ENCODE results near the gene SLC12A7. TPM values are rescaled to one million over a fixed set of nuclear protein-coding genes. Genes with fewer than 3 reads are reported as not detected.

Gene SLC12A7
- total RNA-seq, 2 donors from 2014 or later = 58.9 to 61.6 TPM

DNA sequence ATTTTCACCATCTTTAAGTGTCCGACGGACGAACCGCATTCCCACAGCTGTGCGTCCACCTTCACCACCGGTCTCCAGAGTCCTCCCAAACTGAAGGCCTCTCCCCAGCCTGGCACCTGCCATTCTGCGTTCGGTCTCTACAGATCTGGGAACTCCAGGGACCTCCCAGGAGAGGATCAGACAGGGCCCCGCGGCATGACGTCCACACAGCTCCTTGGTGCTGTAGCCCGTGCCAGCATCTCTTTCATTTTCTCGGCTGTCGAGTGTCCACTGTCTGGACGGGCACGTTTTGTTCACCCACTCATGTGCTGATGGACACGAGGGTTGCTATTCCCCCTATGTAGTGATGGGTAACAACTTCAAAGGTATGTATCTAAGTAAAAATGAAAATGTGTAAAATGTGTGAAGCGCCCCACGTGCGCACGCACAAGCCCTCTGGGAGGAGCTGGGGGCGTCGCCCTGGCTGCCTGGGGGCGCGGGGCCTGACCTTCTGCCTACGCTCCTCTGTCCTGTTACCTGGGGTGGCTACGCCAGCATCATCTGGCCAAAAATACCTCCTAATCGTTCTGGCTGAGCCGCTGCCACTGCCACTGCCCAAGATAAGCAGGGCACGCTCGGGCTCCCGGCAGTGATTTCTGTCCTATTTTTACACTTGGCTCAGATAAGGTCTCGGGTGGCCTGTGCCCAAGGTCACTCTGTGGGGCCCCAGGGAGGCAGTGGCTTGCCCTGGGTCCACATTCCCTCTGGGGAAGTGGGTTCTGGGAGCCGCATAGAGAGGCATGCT, 10.8 kb upstream of the SLC12A7 start:
- Histone ChIP-seq H3K27ac (ENCODE audit: low read depth, low read length) (no peak overlapping the region), H3K36me3 (ENCODE audit: control insufficient read depth, insufficient read depth, low read length) (no peaks in the 10 kb centered on the region), H3K4me3 (ENCODE audit: low read length) (no peak overlapping the region), H3K9ac (ENCODE audit: extremely low read depth, low read length, poor library complexity, severe bottlenecking) (no peak overlapping the region), H3K27me3 (ENCODE audit: control insufficient read depth, insufficient read depth, low read length, poor library complexity, severe bottlenecking) (no peaks in the 10 kb centered on the region), H3K9me3 (ENCODE audit: control insufficient read depth, low read length) (no peaks in the 10 kb centered on the region), H3K4me1 (ENCODE audit: control insufficient read depth, insufficient read depth, low read length) (peaks cover 2% of the 10 kb centered on the region)
- no peak for DNase-seq
- H3K27me3 Mint-ChIP-seq (ENCODE audit: insufficient read depth) = peaks cover 2% of the 10 kb centered on the region
- peaks cover 8% of the 10 kb centered on the region for H3K4me1 Mint-ChIP-seq
- H3K36me3 Mint-ChIP-seq (ENCODE audit: low read depth) = no peaks in the 10 kb centered on the region
- no peak overlapping the region for H3K4me3 Mint-ChIP-seq
- WGBS, 2 experiments (ENCODE audit: insufficient coverage in 1 of 2, insufficient read length in 1 of 2) = 93 to 97% methylated on average over 24 to 34 of the region's 34 CpGs
- no peak overlapping the region for H3K27ac Mint-ChIP-seq
- H3K9me3 Mint-ChIP-seq = peaks cover 12% of the 10 kb centered on the region
- TF ChIP-seq, protein P1, sequence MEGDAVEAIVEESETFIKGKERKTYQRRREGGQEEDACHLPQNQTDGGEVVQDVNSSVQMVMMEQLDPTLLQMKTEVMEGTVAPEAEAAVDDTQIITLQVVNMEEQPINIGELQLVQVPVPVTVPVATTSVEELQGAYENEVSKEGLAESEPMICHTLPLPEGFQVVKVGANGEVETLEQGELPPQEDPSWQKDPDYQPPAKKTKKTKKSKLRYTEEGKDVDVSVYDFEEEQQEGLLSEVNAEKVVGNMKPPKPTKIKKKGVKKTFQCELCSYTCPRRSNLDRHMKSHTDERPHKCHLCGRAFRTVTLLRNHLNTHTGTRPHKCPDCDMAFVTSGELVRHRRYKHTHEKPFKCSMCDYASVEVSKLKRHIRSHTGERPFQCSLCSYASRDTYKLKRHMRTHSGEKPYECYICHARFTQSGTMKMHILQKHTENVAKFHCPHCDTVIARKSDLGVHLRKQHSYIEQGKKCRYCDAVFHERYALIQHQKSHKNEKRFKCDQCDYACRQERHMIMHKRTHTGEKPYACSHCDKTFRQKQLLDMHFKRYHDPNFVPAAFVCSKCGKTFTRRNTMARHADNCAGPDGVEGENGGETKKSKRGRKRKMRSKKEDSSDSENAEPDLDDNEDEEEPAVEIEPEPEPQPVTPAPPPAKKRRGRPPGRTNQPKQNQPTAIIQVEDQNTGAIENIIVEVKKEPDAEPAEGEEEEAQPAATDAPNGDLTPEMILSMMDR (conservative IDR thresholded peaks at IDR 0.05) = no peak

DNA sequence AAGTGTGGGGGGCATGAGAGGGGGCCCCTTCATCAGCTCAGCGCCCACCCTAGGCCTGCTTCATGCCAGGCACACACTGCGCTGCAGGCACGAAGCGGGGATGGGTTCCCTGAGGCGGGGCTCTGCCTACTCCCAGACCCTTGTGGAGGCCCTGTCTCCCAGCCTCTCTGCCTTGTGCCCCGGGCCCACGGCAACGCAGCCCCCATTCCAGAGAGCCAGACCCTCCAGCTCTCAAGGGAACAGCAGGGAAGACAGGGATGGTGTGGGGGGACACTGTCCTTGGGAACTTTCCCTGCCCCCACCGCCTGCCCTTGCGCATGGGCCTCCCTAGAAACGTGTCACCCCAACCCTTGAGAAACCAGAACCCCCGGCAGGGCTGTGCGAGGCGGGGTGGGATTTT, 10.0 kb upstream of the SLC12A7 start:
- Histone ChIP-seq H3K27ac (ENCODE audit: low read depth, low read length) (no peak overlapping the region), H3K9ac (ENCODE audit: extremely low read depth, low read length, poor library complexity, severe bottlenecking) (no peak overlapping the region), H3K4me1 (ENCODE audit: control insufficient read depth, insufficient read depth, low read length) (no peaks in the 10 kb centered on the region), H3K4me3 (ENCODE audit: low read length) (no peak overlapping the region), H3K36me3 (ENCODE audit: control insufficient read depth, insufficient read depth, low read length) (no peaks in the 10 kb centered on the region), H3K9me3 (ENCODE audit: control insufficient read depth, low read length) (no peaks in the 10 kb centered on the region), H3K27me3 (ENCODE audit: control insufficient read depth, insufficient read depth, low read length, poor library complexity, severe bottlenecking) (no peaks in the 10 kb centered on the region)
- WGBS, 2 experiments (ENCODE audit: insufficient coverage in 1 of 2, insufficient read length in 1 of 2) = 92 to 95% methylated on average over 6 to 14 of the region's 14 CpGs
- no peak for DNase-seq
- Mint-ChIP-seq H3K36me3 (ENCODE audit: low read depth) (no peaks in the 10 kb centered on the region), H3K9me3 (peaks cover 12% of the 10 kb centered on the region), H3K27ac (no peak overlapping the region), H3K4me3 (no peak overlapping the region), H3K27me3 (ENCODE audit: insufficient read depth) (peaks cover 2% of the 10 kb centered on the region), H3K4me1 (peaks cover 2% of the 10 kb centered on the region)
- TF ChIP-seq, protein P1 (conservative IDR thresholded peaks at IDR 0.05) = no peak

DNA sequence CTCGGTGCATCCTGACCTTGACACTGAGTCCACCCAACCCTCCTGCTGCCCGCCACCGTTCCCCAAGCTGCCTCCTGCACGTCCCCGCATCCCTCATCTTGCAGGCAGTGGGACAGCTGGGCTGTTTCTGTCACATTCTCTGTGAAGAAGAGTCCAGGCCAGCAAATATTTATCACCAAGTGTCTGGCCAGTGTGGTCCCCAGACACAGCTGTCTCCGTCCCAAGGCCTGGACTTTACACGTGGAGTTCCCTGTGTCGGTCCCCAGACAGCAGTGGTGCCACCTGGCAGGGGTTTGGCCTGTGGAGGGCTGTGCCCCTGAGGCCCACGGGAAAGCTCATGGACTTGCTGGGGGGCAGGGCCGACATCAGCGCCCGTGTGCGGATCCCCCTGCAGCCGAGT, 9.2 kb upstream of the SLC12A7 start:
- Mint-ChIP-seq H3K27ac (no peak overlapping the region), H3K9me3 (peaks cover 12% of the 10 kb centered on the region), H3K4me3 (no peak overlapping the region), H3K27me3 (ENCODE audit: insufficient read depth) (peaks cover 2% of the 10 kb centered on the region), H3K4me1 (peaks cover 2% of the 10 kb centered on the region), H3K36me3 (ENCODE audit: low read depth) (no peaks in the 10 kb centered on the region)
- Histone ChIP-seq H3K36me3 (ENCODE audit: control insufficient read depth, insufficient read depth, low read length) (no peaks in the 10 kb centered on the region), H3K27me3 (ENCODE audit: control insufficient read depth, insufficient read depth, low read length, poor library complexity, severe bottlenecking) (no peaks in the 10 kb centered on the region), H3K9me3 (ENCODE audit: control insufficient read depth, low read length) (no peaks in the 10 kb centered on the region), H3K4me1 (ENCODE audit: control insufficient read depth, insufficient read depth, low read length) (no peaks in the 10 kb centered on the region), H3K27ac (ENCODE audit: low read depth, low read length) (no peak overlapping the region), H3K9ac (ENCODE audit: extremely low read depth, low read length, poor library complexity, severe bottlenecking) (no peak overlapping the region), H3K4me3 (ENCODE audit: low read length) (no peak overlapping the region)
- WGBS, 2 experiments (ENCODE audit: insufficient coverage in 1 of 2, insufficient read length in 1 of 2) = 94 to 95% methylated on average over 7 to 14 of the region's 14 CpGs
- TF ChIP-seq, protein P1 (conservative IDR thresholded peaks at IDR 0.05) = no peak
- no peak for DNase-seq

Data from endodermal cell (in vitro differentiated cells).